Measurements from ENCODE around the gene FAM168A.

Gene FAM168A, protein sequence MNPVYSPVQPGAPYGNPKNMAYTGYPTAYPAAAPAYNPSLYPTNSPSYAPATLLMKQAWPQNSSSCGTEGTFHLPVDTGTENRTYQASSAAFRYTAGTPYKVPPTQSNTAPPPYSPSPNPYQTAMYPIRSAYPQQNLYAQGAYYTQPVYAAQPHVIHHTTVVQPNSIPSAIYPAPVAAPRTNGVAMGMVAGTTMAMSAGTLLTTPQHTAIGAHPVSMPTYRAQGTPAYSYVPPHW

DNA sequence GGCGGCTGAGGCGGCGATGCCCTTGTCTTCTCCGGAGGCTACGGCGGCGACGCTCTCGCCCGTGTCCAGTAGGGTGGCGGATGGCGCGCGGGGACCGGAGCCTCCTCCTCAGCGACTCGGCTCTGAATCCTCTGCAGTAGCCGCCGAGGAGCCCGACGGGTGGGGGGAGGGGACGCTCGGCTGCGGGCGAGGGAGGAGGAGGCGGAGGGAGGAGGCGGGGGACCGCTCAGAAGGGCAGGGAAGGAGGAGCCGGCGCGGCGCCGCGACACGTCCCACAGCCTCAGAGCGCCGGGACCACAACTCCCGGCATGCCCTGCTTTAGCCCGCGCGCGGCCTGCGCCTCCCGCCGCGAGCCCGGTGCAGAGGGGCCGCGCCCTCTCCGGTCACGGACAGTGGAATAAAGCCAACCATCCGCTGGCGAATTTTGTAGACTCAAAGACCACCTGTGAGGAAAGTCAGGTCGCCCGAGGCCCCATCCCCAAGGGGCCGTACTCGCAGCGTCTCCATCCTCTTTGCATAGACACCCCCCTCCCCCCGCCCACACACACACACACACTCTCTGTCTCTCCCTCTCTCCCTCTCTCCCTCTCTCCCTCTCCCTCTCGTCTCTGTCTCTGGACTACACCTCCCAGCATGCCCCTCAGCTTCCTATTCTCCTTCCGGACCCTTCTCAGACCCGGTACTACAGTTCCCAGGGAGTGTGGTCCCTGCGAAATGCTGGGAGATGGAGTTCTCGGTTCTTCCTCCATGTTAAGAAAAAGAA, at the start of gene FAM168A:
FAM168A (minus strand) TSS at position 157 of the 763 bp plus-strand sequence. CDS start 129,638 bp downstream, outside the sequence.
- DNase-seq, result peak; percentile 96

DNA sequence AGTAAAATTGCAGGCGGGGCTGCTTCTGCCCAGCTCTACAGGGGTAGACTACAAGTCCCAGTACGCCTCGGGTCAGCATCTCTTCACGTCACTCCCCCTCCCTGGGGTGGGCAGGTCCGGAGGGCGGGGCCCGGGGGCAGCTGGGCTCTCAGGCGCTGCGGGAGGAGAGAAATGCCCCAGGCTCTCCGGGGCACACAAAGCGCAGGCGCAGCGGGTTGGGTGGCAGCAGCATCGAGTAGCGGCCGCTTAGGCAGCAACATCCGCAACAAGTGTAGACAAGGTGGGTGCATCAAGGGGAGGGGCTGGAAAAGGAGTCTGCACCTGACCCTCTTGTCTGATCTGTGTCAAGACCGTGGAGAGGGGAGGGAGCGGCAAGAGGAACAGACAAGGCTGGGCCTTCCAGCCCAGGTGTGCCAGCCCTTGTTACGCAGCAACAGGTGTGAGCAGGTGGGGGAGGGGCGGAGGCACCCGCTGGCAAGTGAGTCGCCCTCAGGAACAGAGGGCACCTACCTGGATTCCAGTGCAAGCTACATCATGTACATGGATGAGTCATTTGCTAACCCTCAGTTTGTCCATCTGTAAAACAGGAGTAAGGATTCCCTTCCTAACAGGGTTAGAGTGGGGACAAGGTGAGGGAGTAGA, 49.7 kb upstream of the FAM168A start:
- DNase-seq, result peak; percentile 96

DNA sequence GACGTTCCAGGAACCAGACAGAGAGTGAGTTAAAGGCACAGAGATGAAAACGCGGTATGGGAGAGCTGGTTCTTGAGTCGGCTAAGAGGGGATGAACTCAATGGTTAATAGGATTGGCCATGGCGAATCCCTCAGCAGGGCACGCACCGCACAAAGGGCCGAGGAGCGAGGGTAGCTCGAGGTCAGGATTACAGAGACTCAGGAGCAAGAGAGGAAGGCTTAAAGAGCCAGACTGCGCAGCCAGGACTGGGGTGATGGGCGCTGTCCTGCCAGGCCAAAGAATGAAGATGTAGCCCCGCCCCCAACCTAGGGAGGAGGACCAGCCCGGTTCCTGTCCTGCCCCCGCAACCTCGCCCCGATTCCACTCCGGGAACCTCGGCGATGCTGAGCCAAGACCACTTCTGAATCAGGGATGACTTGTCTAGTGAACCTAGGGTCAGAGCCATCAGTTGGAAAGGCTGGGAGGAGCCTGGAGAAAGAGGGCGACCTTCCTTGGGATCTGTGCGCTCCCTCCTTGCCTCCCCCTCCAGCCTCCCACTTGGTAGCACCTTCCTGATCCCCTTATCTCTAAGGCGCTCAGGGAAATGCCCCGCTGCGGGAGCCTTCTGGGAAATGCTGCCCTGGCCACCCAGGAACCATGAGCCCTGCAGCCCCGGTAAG, 48.2 kb upstream of the FAM168A start, which contains the start of gene PLEKHB1:
PLEKHB1 (plus strand) TSS at position 610 of the 660 bp plus-strand sequence; CDS start at position 638, 28 bp downstream.
- no peak for DNase-seq

DNA sequence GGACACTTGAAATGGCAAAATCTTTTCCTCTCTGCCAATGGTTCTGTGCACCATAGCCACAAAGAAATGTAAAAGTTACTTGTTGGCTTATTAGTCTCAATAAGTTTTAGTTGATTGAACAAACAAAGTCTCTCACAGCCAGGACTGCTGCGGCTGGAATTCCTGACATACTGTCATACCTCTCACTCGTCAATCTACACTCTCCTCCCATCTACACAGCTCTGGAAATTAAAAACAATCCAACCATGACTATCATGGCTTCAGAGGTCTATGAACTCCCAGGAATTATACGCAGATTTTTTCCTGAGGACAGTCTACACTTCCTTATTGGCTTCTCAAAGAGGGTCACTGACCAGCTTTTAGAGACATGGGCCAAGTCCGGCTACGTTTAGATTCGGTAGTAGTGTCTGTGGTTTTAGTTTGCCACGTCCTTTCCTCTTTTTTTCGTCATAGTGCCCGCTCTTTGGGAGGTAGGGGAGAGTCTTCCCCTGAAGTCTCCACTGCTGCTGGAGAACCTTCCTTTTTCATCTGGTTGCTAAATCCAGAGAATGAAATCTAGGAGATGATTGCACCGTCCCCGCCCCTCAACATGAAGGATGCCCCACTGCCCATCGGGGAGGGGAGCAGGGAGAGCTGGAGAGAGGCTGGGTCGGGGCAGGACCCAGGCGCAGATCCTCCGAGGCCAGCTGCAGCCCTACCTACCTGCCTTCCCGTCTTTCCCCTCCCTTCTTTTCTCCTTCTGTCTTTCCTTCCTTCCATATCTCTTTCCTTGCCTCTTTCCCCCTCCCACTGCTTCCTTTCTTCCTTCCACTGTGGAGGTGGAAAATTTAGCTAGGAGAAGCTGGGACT, 47.4 kb upstream of the FAM168A start:
- no peak for DNase-seq

DNA sequence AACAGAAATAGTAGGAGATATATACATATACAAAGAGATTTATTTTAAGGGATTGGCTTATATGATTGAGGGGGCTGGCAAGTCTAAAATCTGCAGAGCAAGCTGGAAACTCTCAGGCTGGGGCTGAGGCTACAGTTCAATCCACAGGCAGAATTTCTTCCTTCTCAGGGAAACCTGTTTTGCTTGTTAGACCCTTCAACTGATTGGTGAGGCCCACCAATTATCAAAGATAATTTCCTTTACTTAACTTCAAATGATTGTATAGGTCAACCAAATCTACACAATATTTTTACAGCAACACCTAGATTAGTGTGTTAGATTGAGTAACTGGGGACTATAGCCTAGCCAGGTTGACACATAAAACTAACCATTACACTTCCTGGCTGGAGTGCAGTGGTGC, 43.8 kb upstream of the FAM168A start:
- no peak for DNase-seq

DNA sequence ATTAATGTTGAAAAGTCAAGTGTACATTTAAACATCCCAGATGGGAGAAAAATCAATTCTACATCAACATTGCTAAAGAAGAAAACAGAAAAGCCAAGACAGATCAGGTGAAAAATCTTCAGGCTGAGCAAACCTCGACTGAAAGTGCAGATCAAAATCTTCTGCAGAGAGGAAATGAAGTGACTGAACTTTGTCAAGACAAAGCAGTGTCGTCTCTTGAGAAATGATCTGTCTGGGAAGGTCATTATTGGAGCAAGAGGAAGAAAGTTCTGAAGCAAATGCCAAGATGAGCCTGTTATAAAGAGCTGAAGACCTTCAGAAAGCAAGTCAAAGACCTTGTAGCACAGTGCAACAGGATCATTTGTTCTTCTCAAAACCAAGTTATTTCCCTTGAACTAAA, 42.7 kb upstream of the FAM168A start:
- DNase-seq, result no peak

DNA sequence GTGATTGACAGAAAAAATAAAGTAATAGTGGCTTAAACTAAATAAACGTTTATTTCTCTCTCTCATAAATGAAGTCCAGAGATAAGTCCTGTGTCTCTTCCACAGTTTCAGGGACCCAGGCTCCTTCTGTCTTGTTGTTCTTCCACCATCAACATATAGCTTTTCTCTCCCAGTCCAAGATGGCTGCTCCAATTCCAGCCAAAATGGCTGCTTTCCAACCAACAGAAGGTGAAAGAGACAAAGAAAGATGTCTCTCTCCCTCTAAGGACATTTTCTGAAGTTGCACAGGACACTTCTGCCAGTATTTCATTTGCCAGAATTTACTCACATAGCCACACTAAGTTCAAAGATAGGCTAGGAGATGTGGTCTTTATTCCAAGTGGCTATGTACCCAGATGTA, 39.1 kb upstream of the FAM168A start:
- DNase-seq, result no peak

DNA sequence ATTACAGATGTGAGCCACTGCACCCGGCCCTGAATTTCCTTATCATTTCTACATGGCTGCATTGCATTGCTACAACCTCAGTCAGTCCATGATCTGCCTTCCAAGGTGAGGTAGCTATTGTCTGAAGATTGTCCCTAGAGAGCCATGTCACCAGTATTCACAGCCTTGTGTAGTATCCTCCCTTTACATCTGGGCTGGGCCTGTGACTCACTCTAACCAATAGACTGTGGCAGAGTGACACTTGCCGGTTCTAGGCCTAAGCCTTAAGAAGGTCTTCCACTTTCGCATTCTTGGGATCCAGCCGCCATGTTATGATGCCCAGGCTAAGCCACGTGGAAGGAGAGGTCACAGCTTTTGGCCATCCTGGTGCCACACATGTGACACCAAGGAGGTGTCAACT, 38.3 kb upstream of the FAM168A start:
- DNase-seq, result no peak

DNA sequence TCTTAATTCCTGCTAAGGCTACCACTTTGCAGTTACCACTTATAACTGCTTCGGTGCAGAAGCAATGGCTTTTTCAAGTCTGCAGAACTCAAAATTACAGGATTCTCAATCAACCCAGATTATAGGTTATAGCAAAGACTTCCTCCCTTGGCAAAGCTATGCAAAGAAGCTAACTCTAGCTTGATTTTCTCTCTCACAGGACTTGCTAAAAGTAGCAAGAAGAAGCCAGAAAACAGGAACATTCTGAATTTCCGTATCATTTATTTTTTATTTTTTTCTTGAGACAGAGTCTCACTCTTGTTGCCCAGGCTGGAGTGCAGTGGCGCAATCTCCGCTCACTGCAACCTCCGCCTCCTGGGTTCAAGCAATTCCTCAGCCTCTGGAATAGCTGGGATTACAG, 37.8 kb upstream of the FAM168A start:
- no peak for DNase-seq

DNA sequence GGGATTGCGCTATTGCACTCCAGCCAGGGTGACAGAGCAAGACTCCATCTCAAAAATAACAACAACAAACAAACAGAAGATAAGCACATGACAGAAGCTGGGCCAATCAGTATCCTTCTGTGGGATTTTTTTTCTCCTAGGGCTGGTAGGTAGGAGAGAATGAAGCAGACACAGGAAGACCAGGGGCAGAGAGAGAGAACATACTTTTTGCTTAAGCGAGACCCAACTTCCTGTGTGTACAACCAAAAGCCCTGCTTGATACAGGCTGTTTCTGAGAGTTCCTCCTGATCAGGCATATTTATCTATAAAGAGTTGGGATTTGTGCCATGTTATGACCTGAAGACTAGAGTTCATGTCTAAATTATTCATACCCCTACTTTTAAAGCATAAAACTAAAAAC, 36.1 kb upstream of the FAM168A start:
- no peak for DNase-seq

DNA sequence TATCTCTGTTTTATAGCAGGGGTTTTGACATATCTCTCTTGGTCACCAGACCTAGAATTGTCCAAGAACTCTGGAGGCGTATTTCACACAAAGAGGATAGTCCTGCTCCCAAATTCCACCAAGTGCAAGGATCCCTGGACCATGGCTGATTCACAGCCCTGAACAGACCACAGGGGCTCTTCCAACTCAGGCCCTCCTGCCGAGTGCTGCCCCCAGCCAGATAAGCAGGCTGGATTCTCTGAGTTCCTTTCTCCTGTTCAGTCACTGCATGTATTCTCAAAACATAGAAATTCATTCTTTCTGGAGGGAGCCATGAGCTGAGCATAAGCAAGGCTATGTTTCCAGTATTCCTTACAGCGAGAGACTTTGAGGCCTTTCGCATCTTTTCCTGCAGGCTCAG, 35.1 kb upstream of the FAM168A start:
- DNase-seq, result no peak

DNA sequence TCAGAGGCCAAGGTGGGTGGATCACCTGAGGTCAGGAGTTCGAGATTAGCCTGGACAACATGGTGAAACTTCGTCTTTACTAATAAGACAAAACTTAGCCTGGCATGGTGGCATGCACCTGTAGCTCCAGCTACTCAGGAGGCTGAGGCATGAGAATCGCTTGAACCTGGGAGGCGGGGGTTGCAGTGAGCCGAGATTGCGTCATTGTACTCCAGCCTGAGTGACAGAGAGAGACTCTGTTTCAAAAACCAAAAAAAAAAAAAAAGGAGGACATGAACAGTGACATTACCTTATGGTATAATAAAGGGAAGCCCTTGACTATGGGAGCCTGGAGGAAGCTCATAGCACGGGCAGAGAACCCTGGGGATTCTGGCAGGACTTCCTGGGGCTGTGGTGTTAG, 32.0 kb upstream of the FAM168A start:
- no peak for DNase-seq

DNA sequence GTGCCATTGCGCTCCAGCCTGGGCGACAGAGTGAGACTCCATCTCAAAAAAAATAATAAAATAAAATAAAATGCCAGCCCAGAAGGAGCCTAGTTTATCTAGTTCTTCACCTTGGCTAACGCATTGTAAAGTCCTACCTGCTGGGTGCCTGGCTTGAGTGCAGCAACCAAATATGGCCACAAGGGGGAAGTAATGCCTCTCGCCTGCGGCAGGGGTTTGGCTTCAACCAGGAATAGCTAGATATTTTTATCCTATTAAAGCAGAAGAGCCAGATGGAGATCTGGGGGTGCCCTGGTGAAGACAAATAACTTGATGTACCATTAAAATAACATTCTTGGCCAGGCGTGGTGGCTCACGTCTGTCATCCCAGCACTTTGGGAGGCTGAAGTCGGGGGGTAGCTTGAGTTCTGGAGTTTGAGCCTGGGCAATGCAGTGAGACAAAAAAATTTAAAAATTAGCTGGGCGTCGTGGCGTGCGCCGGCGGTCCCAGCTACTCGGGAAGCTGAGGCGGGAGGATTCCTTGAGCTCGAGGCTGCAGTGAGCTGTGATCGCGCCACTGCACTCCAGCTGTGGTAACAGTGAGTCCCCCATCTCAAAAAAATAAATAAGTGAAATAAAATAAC, 27.9 kb upstream of the FAM168A start:
- DNase-seq, result peak; percentile 75

DNA sequence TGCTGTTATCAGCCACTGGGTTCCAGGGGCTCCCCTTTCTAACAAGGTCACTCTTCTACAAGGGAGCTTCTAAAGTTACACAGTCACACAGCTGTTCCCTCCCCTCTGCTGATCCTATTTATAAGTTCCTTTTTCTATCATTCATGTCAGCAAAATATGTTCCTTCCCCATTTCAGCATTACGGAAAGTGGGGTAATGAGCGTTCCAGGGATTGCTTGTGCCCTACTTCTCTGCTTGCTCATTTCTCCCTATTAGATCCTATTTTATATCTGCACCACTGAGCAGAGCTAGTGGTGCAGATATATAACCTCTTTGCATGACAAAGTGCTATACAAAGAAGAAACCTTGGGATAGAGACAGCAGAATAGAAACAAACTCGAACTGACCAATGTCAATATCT, 25.8 kb upstream of the FAM168A start:
- no peak for DNase-seq

DNA sequence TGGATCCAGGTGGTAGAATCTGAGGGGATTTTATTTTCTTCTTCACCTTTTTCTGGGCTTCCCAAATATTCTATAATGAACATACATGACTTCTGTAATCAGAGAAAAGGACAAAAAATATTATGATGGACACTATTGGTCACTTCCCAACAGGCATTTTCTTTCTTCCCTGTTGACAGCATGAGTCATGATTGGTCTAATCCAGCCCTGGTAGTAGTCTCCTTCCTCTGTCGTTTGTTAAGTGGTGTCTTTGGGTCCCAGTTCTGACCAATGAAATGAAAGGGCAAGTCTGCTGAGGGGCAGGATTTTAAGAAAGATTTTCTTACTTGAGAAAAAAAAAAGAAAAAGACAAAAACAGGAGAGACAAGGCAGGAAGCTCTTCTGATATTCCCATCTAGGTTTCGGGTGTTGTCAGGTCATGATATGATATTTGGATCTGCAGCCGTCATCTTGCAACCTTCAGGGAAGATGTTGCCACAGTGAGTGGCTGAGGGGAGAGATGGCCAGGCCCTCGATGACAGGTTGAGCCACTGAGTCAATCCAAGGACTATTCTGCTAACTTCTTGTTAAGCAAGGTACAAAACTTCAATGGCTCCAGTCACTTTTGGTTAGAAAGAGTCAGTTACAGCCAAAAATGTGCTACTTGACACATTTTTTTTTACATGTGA, 25.1 kb upstream of the FAM168A start:
- no peak for DNase-seq

DNA sequence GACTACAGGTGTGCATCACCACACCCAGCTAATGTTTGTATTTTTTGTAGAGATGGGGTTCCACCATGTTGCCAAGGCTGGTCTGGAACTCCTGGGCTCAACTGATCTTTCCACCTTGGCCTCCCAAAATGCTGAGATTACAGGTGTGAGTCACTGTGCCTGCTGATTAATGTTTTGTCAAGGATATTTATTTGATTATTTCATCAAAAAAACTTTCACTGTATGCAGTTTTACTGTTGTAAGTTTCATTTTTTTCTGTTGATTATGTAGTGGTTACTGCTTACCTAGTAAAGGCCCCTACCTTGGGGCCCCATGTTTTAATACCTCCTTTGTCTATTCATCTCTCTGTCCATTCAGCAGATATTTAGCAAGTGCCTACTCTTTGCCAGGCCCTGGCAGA, 16.7 kb upstream of the FAM168A start:
- no peak for DNase-seq

DNA sequence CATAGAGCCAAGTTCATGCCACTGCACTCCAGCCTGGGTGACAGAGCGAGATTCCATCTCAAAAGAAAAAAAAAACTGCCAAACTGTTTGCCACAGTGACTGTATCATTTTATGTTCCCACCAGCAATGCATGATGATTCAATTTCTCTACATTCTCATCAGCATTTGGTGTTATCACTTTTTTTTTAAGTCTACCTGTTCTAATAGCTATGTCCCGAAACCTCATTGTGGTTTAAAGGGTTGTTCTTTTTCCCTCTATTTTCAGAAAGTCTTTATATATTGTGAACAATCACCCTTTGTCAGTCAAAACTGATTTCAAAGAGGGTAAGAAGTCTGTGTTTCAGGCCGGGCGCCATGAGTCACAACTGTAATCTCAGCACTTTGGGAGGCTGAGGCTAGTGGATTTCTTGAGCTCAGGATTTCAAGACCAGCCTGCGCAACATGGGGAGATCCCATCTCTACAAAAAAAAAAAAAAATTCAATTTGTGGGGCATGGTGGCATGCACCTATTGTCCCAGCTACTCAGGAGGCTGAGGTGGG, 14.8 kb upstream of the FAM168A start:
- no peak for DNase-seq

DNA sequence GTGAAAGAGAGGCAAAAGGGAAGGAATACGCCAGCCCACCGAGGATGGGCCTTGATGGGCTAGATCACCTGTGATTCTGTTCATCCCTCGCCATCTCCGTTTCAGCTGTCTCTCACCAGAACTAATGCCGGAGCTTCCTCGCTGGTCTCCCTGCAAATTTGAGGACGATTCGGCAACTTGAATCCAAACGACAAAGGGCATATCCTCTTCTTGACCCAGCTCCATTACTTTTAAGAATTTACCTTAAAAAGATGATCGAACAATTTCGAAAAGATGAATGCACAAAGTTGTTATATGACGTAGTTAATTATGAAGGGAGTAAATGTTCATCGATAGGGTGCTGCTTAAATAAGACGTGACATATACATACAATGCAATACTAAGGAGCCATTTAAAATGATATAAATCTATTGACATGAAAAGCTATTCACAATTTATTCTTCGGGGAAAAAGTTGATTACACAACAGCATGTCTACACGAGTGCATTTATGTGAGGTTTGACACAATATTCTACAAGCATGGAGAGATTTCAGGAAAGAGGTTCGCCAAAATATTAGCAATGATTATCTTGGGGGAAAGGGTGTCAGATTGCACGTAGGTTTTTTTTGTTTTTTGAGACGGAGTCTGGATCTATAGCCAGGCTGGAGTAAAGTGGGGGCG, 937 bp upstream of the FAM168A start:
- no peak for DNase-seq

DNA sequence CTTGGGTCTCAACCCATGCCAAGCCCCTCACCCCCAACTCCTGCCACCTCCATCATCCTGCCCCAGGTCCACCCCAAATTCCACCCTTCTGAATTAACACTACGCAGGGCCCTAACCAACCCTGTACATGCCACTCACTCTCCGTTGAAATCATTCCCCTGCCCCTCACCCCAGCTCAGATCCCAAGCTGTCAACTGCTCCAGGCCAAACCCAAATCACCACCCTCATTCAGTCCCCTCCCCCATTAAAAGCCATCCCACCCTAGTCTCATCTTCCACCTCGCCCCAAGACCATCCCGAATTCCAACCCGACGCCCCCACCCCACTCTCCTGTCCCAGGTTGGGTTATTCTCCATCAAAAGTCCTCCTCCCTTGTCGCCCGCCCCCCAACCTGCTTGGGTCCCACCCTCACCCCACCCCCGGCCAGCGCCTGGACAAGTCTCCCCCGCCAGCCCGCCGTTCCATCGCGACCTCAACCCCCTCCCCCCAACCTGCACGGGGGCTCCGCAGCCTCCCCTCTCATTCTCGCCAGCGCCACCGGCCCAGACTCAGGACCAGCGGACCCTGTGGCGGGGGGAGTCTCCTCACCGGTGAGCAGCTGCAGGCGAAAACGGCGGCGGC, 466 bp downstream of the FAM168A start:
- no peak for DNase-seq

DNA sequence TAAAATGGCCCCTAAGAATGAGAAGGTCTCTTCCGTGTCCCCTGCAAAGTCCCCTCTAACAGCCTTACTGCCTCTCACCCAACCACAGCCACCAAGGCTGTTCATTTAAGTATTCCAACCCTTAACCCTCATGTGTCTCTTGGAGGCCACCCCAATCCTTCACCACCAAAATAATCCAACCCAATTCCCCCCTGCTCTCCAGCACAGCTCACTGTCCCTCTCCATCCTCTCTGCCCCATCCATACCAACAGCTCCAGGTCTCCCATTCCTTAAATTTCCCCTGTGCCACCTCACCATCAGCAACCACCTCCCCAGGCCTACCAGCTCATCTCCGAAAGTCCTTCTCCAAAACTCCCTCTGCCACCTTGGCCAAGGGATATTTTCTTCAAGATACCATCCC, 1.4 kb downstream of the FAM168A start:
- DNase-seq, result no peak
